GM12891 (cell line): ENCODE measurements around the gene DDN.

Experiments
- PAX5 ChIP-seq: IDR thresholded peaks from 2 replicates; pipeline ENCODE4 v1.6.1; 2011; ENCODE audit warnings: low read length, moderate library complexity, mild to moderate bottlenecking; ENCODE audit not compliant: insufficient read depth, severe bottlenecking
- POLR2A ChIP-seq: IDR thresholded peaks from 2 replicates; pipeline ENCODE4 v1.6.1; 2011; ENCODE audit warnings: low read depth, low read length, control low read depth
- POLR2AphosphoS5 ChIP-seq: IDR thresholded peaks from 2 replicates; pipeline ENCODE4 v1.6.1; 2011; ENCODE audit warnings: low read depth, low read length, control low read depth
- TAF1 ChIP-seq: IDR thresholded peaks from 2 replicates; pipeline ENCODE4 v1.6.1; 2011; ENCODE audit warnings: low read depth, low read length, control low read depth

DNA sequence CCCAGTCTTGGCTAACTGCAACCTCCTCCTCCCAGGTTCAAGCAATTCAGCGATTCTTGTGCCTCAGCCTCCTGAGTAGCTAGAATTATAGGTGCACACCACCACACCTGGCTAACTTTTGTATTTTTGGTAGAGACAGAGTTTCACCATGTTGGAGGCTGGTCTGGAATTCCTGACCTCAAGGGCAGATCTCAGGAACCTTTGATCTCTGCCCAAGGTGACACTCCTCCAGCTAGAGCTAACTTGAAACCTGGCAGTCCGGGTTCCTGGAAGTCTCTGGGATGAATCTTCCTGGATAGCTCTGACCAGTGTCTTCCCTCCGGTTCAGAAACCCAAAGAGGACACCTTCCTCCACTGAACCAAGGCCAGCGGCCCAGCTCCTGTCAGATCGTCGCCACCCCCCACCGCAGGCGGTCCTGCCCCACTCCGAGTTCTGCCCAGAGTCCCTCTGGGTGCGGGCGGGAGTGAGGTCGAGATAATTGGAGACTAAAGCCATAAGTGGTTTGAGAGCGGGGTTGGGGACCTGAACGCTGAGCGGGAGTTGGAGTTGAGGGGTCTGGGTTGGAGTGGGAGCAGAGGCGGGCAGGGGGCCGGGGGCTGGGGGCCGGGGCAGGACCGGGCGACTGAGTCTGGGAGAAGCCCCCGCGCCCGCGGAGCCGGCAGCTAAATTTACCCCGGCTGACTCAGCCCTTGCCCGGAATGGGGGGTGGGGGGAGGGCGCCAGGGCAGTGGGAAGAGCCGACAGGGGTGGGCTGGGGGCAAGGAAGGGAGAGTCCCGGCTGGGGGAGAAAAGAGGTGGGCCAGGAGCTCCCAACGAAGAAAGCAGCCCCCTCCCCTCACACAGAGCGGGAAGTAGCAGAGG, 4.7 kb downstream of the DDN start:
- TF ChIP-seq POLR2A (no peak), PAX5 (no peak), POLR2AphosphoS5 (no peak), TAF1 (no peak)
